ENCODE measurements around the gene PCSK5.

GRCh38 chr9:76188905-76189304, 298.4 kb downstream of the PCSK5 start:
- TF ChIP-seq CTCF (IDR thresholded peaks at IDR 0.05): no peak
- TF ChIP-seq POLR2A (IDR thresholded peaks at IDR 0.05): no peak
